ENCODE data around the gene TRIM33.

DNA sequence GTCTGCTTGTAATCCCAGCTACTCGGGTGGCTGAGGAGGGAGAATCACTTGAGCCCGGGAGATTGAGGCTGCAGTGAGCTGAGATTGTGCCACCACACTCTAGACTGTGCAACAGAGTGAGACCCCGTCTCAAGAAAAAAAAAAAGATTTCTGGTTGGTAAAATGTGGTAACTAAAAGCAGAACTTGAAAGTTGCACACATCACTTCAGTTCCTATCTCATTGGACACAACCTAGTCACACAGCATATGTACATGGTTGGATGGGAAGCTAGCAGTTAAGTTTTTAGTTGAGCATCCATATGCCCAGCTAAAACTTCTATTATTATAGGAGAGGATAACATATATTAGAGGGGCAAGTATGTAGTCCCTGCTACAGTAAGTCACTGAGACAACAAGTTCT, 48.4 kb upstream of the TRIM33 start:
- TF ChIP-seq, protein P1, sequence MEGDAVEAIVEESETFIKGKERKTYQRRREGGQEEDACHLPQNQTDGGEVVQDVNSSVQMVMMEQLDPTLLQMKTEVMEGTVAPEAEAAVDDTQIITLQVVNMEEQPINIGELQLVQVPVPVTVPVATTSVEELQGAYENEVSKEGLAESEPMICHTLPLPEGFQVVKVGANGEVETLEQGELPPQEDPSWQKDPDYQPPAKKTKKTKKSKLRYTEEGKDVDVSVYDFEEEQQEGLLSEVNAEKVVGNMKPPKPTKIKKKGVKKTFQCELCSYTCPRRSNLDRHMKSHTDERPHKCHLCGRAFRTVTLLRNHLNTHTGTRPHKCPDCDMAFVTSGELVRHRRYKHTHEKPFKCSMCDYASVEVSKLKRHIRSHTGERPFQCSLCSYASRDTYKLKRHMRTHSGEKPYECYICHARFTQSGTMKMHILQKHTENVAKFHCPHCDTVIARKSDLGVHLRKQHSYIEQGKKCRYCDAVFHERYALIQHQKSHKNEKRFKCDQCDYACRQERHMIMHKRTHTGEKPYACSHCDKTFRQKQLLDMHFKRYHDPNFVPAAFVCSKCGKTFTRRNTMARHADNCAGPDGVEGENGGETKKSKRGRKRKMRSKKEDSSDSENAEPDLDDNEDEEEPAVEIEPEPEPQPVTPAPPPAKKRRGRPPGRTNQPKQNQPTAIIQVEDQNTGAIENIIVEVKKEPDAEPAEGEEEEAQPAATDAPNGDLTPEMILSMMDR (IDR thresholded peaks at IDR 0.05; ENCODE audit: low read length): no peak
- no peak for TF ChIP-seq EZH2 (IDR thresholded peaks at IDR 0.05; ENCODE audit: borderline replicate concordance, low read length)
